GM18526 (cell line): Measurements from ENCODE around the gene MYO16.

Experiments
- POLR2A ChIP-seq: IDR thresholded peaks from 3 replicates; pipeline ENCODE4 v1.6.1; 2011; ENCODE audit not compliant: insufficient read length; ENCODE audit errors: extremely low read depth

MYO16 gene

DNA sequence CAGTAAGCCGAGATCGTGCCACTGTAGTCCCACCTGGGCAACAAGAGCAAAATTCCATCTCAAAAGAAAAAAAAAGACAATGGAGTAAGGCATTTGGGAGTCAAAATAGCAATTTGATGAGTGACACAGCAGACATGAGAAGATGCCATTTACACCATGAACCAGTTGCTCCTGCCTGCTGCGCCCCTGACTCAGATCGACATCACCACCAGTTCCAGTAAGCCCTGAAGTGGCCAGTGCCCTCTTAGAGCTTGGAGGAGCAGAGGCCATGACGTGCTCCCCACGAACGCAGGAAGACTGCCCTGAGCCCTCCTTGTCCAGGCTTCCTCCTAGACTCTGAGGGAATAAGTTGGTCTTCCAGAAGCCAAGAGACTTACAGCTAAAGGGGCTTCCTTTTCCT is 339.2 kb downstream of the MYO16 start:
- no peak for TF ChIP-seq POLR2A

DNA sequence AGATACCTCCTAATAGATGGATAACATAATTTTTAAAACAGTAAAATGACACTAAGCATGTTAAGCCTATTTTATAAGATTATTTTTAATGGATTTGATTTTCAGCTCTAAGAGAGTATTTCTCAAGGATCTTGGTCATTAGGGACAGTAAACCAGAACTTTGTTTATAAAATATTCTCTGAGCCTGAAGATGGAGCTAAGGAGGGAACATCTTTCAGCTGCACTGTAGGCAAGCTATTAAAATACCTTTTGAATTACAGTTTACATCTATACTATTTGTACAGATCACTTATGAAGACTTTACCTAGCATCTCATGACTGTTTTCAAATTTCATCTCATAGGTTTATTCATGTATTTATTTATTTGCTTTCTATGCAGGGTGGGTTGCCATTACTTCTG is 345.3 kb downstream of the MYO16 start:
- no peak for TF ChIP-seq POLR2A

DNA sequence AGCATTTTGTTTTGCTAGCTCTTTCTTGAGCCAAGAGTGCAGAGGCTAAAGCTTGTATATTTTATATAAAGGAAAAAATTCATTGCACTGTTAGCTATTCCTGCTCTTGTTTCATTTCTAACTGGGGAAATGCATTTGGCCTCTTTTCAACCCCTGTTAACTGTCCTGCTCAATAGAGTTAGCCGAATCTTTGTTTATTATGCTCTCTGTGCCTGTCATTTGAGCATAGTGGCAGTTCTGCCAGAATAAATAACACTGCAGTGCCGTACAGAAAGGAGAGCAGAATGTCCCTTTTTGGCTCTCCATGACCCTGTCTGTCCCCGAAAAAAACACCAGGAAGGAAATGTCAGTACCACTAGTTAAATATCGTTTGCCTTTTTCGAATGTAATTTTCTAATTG is 350.8 kb downstream of the MYO16 start:
- no peak for TF ChIP-seq POLR2A

DNA sequence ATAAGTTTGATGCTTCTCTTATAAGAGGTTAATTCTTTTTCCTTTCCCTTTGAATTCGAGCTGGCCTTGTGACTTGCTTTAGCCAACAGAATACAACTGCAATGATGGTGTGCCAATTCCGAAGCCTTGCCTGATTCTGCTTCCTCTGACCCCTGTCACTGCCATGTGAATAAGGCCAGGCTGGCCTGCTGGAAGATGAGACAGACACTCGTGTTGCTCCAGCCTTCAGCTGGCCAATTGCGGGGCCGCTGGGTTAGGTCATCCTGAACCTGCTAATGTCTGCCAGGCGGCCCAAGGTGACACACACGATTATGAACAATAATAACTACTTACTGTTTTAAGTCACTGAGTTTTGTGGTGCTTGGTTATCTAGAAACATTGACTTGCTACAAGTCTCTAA is 352.0 kb downstream of the MYO16 start:
- TF ChIP-seq POLR2A: no peak

DNA sequence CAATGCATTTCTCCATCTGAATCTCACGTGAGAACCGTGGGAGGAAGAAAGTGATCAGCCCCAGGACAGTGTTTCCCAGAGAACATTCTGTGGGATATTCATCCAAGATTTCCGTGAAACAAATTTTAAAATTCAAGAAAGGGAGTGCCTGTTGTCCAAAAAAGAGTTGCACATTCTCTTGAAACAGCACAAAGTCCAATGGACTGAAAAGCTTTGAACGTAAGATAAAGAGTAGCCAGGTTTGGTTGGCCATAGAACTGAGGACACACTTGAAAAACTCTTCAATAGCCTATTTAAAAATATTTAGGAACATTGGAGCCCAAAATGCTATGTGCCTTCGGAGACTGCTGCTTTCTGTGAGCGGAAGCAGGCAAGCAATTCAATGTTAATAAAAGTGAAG is 353.9 kb downstream of the MYO16 start:
- TF ChIP-seq POLR2A: no peak

DNA sequence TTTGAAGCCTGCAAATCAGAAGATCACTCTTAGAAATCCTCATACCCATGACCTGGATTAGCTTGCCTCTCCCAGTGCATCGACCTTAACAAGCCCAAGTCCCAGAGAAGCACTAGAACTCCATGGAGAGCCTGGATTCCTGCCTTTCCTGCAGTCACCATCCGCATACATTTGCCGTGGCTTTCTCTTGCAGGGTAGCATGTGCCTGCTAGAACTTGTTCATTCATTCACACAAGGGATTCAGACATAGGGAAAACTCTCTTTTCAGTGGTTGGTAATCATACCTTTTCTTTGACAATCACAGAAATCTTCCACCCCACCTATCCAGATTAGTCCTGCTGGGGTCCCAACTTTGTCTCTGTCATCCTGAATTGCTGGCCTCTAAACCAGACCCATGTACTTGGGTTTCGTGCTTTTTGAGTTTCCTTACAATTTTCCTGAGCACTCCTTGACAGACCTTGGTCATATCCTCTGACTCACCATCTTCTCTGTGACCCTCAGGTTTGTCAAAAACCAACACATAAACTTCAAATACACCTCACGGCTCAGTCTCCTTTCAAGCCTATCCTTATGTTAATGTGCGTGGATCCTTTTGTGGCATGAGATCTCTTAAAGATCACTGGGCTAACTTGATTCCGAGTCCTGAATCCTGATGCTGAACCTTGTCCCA is 355.0 kb downstream of the MYO16 start:
- no peak for TF ChIP-seq POLR2A

DNA sequence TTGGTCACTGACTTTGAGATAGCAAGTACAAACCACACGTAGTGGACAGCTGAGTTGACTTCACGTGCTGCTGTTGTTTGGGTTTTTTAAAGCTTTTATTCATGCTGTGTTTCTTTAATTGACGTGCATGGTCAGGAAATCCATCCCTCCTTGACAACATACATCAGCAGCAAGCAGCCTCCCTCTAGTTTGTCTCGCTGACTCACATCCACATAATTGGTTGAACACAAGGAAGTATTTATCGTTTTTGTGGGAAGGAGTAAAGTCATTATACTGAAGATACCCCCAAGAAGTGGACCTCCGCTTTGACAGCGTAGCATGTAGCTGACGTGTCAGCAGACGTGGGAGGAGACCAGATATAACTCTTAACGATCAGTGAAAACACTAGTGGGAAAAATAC is 355.8 kb downstream of the MYO16 start:
- no peak for TF ChIP-seq POLR2A

DNA sequence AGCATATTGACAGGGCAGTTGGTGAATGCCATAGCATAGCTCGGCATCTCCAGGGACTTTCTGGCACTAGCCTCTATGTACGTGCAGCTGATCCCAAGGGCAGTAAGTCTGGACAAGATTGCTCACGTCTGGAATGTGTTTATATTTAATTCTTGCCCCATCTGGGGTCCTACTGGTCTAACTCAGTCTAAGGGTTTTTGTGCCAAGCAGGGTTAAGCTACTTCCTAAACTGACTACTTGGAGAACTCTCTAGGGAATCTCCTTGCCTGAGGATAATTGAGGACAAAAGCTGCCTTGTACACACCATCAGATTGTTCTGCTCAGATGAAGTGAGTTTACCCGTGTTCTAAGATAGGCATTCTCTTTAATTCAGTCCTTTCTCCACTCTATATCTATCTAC is 358.1 kb downstream of the MYO16 start:
- no peak for TF ChIP-seq POLR2A

DNA sequence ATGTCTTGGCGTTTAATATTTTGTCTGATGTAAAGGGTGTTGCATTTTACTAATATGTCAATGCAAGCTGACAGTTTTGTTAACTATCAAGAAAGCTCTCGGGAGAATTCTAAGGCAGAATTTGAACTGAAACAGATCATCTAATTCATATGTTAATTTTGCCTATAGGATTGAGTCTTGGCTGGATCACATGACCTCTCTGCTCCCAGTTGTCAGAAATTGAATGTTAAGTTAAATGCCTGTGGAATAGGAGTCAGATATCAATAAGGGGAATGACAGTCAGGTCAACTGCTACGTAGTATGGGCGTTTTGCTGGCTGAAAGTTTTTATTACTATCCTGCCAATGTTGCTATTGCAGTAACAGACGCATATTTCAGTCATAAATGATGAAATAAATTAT is 358.5 kb downstream of the MYO16 start:
- TF ChIP-seq POLR2A: no peak

DNA sequence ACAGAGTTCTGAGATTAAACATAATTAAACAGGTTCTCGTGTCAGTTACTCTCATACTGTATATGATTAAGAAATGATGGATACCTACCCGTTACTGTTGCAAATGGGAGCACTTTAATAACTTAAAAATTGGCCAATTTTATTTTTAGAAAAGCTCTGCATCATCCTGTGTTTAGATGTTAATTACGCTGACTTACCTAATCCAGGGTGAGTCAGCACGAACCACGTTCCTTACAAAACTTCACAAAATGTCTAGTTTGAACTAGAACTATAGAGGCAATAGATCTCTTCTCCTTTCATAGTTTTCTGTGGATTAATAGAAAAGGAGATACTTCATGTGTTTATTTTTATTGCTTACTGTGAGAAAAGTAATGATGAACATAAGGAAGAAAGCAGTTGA is 363.9 kb downstream of the MYO16 start:
- TF ChIP-seq POLR2A: no peak

DNA sequence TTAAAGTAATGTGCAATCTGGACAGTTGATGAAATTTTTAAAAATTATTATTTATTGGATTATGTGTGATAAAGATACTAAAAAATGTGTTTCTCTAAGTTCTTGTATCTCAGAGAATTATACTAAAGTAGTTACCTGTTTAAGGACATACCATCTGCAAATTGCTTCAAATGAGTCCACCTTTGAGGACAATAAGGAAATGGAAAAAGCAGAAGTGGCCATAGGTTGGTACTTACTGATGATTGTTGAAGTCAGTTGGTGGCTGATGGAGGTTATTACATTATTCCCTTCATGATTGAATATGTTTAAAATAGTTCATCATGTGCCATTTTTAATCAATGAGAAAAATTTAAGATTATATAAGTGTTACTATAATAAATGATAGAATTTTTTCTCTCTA is 367.0 kb downstream of the MYO16 start:
- no peak for TF ChIP-seq POLR2A

DNA sequence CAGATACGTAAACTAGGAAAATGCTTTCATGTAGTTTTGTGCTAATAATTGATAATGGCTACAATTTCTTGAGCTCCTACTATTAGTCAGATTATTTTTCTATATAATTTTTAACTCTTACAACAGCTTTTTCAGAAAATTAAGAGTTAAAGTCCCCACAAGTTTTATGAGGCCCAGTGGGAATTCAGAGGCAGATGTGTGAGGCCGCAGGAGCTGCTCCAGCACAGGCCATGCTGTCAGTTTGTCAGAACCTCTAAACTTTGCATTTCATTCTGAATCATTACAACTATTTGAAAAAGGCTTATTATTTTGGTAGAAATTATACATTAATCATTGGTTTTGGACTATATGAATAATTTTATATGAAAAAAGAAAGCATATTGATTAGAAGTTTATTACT is 370.8 kb downstream of the MYO16 start:
- no peak for TF ChIP-seq POLR2A

DNA sequence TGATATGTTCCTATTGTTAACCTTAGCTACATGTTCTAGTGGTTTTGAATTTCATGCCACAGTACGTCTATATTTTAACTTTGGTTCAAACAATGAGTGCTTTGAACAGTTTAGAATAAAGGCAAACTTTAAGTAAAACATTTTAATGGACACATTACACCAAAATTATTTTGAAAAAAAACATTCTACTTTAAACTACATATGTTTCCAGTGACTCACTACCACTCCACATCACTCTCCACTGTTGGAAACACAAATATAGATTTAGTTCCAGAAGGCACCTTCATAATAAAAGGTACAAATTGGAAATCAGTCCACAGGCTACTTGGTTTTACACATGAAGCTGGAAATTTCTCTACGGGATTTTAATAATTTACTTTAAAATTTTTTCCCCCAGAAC is 373.5 kb downstream of the MYO16 start:
- TF ChIP-seq POLR2A: no peak

DNA sequence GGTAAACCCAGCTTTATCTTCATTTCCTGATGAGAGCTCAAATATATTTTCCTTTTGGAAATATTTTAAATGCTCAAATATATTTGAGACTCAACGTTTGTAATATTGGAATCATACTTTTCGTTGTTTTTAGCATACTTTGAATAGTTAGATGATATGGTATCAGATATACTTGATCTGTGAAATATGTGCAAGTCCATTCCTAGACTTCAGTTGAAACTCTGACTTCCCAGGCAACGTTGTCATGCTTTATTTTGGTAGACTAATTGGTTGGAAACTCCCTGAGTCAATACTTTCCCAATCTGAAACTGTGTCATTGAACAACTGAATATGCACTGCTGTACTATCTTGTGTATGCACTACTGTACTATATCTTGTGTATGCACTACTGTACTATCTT is 378.5 kb downstream of the MYO16 start:
- no peak for TF ChIP-seq POLR2A

DNA sequence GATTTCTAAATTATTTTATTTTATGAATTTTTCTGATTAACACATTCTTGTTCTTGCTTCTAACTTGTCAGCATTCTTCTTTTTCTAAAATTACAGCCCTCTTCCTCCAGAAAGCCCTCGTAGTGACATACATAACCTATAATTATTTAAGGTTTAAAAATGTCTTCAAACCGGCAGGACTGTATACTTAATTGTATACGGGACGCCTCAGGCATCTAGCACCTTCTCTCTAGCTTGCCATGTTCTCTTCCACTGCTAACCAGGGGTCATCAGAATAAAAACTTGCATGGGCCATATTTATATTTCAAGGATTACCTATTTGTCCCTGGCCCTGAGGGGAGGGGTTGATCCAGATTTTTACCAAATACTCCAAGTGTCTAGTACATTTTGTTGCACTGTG is 380.3 kb downstream of the MYO16 start:
- no peak for TF ChIP-seq POLR2A

DNA sequence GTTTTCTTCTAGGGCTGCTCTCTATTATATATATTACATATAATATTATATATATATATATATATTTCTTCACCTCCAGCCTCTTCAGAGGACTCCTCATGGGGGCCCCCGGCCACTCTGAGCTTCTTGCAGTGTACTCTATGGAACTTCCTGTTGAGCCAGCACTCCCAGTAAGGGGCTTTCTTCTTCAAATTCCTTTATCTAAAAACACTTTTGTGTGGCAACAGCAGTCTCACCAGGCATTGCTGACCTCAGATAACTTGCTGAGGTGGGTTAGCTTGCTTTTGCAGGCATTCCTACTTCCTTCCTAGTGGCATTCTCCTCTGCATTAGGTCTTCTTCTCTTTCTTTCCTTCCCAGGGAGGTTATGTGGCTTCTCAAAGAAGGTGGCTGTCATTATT is 381.5 kb downstream of the MYO16 start:
- no peak for TF ChIP-seq POLR2A

DNA sequence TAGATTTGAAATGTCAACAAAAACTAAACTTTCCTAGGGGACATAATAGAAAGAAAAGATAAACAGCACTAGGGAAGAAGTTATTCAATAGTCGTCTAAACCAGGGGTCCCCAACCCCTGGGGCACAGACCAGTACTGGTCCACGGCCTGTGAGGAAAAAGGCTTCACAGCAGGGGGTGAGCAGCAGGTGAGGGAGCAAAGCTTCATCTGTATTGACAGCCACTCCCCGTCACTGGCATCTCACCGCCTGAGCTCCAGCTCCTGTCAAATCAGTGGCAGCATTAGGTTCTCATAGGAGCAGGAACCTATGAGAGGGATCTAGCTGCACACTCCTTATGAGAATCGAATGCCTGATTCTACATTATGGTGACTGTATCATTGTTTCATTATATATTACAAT is 382.7 kb downstream of the MYO16 start:
- TF ChIP-seq POLR2A: no peak

DNA sequence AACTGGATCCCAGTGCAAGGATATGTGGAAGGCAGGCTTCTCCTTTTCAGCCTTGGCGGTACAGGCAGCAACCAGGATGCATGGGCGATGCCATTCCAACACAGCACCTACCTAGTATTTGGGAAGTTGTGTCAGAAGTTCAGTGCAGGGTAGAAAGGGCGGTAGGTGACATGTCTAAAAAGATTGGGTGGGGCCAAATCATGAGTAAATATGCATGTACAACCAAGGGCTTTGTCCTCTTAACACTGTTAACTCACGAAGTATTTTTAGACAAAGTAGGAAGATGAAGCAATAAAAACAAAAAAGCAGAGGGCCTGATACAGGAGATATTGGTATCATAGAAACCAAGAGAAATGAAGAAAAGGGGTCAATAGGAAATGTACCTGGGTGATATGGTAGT is 392.1 kb downstream of the MYO16 start:
- TF ChIP-seq POLR2A: no peak
